ENCODE measurements around the gene SLC3A2.
"Not testable (repeated sequence)": the region's sequence is repeated elsewhere in the genome, so short reads cannot be mapped to it uniquely, and the experiment has no call there.

The SLC3A2 gene

DNA sequence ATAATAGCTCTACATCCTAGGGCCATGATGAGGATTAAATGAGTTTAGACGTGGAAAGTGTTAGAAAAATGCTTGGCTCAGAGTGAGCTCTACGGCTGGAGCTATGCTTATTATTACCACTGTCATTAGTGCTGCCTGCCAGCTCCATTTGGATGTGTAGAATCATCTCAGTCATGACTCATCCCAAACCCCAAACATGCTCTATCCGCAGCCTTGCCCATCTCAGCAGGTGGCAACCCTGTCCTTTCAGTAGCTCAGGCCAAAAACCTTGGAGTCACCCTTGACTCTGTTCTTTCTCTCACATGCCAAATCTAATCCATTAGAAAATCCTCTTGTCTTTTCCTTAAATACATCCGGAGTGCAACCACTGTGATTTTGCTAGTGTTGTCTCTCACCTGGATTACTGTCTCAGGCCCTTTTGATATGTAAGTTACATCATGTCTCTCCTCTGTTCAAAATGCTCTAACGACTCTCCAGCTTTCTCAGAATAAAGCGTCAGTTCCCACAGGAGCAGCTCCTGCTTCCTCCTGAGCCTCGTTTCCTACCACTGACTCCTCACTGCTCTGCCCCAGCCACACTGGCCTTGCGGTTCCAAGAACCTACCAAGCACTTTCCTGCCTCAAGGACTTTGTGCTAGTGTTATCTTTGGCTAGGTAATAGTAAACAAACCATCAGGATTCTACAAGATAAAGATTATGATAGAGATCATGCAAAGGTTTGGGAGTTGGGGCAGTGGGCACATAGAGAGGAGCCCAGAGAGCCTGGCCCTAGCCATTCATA lies 51.0 kb downstream of the SLC3A2 start:
- no peak for DNase-seq

DNA sequence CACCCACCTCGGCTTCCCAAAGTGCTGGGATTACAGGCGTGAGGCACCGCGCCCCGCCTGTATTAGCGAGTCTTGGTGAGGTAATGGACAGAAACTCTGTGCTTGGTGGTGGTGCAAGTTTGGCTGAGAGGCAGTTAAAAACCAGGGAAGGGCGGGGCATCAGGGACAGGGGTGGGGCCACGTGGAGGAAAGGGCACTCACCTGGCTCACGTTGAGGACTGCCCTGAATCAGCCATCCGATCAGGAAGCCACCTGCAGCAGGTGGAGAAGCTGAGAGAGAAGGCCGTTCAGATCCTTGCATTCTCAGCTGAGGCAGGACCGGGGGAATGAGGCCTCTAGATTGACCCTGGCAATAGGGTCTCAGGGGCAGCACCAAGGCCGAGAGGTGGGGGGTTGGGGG lies 52.6 kb downstream of the SLC3A2 start:
- DNase-seq: no peak

DNA sequence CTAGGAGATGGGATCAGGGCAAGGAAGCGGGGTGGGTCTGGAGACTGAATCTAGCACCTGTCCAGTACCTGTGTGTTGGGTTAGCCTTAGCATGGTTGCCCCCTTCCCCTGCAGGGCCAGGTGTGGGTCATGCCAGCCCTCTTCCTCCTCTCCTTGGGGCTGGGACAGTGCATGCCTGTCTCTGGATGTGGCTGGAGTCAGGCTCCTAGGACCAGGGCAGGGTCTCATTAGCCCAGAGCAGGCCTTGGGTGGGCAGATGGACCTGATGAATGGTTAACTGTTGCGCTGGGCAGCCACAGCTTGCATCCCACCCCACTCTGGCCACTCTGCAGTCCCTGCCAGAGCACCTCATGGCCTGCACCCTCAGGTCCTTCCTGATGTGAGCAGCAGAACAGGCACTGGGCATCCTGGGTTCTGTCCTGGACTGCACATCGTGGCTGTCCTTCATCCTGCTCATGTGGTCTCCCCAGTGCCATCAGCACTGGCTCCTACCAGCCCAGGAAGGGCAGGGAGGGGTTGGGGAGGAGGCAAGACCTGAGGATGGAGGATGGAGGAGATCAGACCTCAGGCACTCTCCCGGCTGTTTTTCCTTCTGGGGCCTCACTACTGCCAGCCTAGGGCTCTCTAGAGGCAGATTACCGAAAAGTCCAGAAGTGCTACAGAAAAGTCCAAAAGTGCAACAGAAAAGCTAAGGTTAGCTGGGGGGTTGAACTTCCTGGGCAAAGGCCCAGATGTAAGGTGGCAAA lies 53.2 kb downstream of the SLC3A2 start:
- DNase-seq: no peak

DNA sequence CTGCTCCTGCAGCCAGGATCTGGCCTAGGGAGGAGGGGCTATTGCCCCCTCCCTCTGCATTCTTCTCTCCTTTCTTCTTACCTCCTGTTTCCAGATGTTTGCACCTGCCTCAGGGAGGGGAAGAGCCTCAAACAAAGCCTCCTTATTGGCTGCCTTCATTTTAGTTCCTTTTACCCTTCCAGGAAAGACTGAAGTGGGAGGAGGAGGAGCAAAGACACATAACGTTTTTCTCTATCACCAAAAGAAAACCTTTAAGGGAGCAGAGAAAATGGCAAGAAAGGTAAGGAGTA lies 53.7 kb downstream of the SLC3A2 start:
- no peak for DNase-seq

DNA sequence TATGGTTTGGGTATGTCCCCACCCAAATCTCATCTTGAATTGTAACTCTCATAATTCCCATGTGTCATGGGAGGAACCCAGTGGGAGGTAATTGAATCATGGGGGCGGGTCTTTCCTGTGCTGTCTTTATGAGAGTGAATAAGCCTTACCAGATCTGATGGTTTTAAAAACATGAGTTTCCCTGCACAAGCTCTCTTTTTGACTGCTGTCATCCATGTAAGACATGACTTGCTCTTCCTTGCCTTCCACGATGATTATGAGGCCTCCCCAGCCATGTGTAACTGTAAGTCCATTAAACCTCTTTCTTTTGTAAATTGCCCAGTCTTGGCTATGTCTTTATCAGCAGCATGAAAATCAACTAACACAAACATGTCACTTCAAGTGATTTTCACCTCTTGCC lies 56.8 kb downstream of the SLC3A2 start:
- DNase-seq: not testable (repeated sequence)
